AG10803 (cell line): Measurements from ENCODE around the gene SUPT16H.

Experiments used
- DNase-seq: peaks from one replicate; pipeline ENCODE4 v3.0.0; 2010; ENCODE audit warnings: low read depth
- H3K4me3 ChIP-seq: 2 replicates; pipeline ENCODE4 v1.5.1; 2011; ENCODE audit warnings: mild to moderate bottlenecking, low read length, control low read depth
- TF ChIP-seq, protein P1 (sequence below): conservative IDR thresholded peaks from 2 replicates; pipeline ENCODE4 v1.5.1; 2011; ENCODE audit warnings: mild to moderate bottlenecking, low read length, control low read depth, inconsistent platforms

SUPT16H gene

GRCh38 chr14:21383848-21384493, at the start of gene SUPT16H:
SUPT16H (minus strand) TSS chr14:21384019; CDS start chr14:21383927, 92 bp downstream.
- TF ChIP-seq, protein P1, sequence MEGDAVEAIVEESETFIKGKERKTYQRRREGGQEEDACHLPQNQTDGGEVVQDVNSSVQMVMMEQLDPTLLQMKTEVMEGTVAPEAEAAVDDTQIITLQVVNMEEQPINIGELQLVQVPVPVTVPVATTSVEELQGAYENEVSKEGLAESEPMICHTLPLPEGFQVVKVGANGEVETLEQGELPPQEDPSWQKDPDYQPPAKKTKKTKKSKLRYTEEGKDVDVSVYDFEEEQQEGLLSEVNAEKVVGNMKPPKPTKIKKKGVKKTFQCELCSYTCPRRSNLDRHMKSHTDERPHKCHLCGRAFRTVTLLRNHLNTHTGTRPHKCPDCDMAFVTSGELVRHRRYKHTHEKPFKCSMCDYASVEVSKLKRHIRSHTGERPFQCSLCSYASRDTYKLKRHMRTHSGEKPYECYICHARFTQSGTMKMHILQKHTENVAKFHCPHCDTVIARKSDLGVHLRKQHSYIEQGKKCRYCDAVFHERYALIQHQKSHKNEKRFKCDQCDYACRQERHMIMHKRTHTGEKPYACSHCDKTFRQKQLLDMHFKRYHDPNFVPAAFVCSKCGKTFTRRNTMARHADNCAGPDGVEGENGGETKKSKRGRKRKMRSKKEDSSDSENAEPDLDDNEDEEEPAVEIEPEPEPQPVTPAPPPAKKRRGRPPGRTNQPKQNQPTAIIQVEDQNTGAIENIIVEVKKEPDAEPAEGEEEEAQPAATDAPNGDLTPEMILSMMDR = no peak
- DNase-seq = peak; percentile 96
- H3K4me3 ChIP-seq = peak within 1 kb of the TSS; percentile 99

DNA sequence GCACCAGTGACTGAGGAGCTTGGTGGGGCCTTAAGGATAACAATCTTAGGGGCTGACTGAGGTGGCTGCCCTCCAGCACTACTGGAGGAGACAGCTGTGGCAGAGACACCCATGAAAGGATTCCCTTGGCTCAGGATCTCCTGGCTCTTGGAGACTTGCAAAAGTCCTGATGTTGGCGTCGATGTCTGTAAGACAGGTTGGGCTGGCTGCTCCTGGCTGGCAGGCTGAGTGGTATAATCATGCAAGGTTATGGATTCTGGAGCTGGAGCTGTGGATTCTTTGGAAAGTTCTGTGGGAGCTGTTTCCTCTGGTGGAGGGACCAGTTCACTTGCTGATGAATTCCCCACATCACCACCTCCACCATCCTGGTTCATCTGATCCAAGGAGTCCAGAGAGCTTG, 47.3 kb upstream of the SUPT16H start:
- no peak overlapping the region for H3K4me3 ChIP-seq
- DNase-seq = no peak
- TF ChIP-seq, protein P1 = no peak

- no peak overlapping the region for H3K4me3 ChIP-seq
- DNase-seq = peak; percentile 4
- TF ChIP-seq, protein P1 = no peak
Observed at GRCh38 chr14:21428930-21429329, 45.1 kb upstream of the SUPT16H start.

DNA sequence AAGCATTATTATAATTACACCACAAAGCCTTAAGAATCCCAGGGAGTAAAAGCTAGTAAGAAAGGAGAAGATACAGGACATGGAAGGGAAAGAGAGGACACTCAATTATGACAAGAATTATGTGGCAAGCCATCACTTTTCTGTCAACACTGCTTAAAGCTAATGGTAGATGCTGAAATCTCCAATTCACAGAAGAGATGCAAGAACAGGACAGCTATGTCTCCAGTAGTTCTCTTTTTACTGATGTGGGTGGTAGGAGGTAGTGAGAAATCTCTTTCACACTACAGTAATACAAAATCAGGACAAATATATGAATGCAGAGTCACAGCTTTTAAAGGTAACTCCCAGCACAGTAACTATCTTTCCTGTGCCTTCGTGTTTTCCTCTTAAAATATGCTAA, 42.9 kb upstream of the SUPT16H start:
- TF ChIP-seq, protein P1 = no peak
- H3K4me3 ChIP-seq = no peak overlapping the region
- no peak for DNase-seq

DNA sequence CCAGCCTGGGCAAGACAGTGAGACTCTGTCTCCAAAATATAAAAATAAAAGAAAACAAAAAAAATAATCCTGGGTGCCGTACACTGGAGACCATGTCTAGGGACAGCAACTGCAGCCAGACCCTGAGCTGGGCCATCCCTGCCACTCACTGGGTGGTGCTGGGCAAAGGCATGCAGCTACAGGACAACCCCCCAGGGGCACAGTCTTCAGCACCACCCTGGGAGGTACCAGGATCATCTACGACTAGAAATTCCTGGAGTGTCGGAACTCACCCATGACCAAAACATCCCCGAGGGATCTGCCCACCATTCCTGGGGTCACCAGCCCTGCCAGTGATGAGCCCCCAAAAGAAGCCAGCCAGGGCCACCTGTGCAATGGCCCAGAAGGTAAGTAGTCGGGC, 35.7 kb upstream of the SUPT16H start:
- no peak overlapping the region for H3K4me3 ChIP-seq
- no peak for DNase-seq
- TF ChIP-seq, protein P1 = no peak

GRCh38 chr14:21415329-21415728, 31.5 kb upstream of the SUPT16H start:
- no peak overlapping the region for H3K4me3 ChIP-seq
- TF ChIP-seq, protein P1 = no peak
- no peak for DNase-seq

DNA sequence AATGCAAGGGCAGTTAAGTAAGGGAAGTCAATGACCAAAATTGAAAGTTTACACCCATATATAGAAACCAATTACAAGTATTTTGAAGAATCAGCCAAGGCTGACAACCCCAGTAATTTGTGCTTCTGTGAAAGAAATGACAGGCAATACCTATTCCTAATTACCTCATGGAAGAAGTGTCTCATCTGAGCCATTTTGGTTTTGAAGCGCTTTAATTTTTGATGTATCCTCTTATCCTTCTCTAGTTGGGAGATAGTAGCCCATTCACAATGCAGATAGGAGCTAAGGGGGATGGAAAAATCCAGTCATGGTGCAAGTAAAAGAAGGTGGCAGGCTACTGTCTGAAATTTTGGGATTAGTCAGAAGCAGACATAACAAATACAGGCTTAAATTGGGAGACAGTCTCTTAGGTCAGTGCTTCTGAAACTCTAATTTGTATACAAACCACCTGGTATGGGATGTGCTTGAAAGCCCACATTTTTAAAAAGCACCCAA, 30.4 kb upstream of the SUPT16H start:
- H3K4me3 ChIP-seq = no peak overlapping the region
- no peak for DNase-seq
- TF ChIP-seq, protein P1 = no peak
